Endothelial cell of umbilical vein (primary cell): ENCODE data around the gene AEBP1. TPM values are rescaled to one million over a fixed set of nuclear protein-coding genes. Genes with fewer than 3 reads are reported as not detected.

ENCODE experiments used
- BruUV-seq: library from RNA; stranded (reverse); fragments of 400-500 nt; replicated peaks from 2 replicates; lab custom pipeline; 2021; lab: Mats Ljungman, UMichigan
- CTCF ChIA-PET: fragments of 300-600, 350-600 bp; sonication (Branson Sonifier 250); formaldehyde crosslinking; loops from one replicate; lab custom pipeline; 2021; ENCODE audit warnings: antibody characterized with exemption, inconsistent platforms; lab: Charles Lee
- POLR2A ChIA-PET: fragments of 300-600, 350-600 bp; sonication (Branson Sonifier 250); formaldehyde crosslinking; loops from one replicate; lab custom pipeline; 2021; ENCODE audit warnings: antibody characterized with exemption, inconsistent platforms; lab: Charles Lee
- DNase-seq: peaks from one replicate; pipeline ENCODE4 v3.0.0-alpha.2; 2011; ENCODE audit warnings: low read depth, low spot score
- FAIRE-seq: peaks from 2 replicates; lab custom pipeline; 2011; peaks lifted over from hg19 to GRCh38; lab: Jason Lieb, UNC
- H2AFZ ChIP-seq: 2 replicates; pipeline ENCODE4 v1.6.0; 2012; ENCODE audit warnings: low read depth, low read length, control low read depth, inconsistent platforms
- H3K27ac ChIP-seq: 2 replicates; pipeline ENCODE4 v1.5.1; 2011; ENCODE audit warnings: low read depth, mild to moderate bottlenecking, control low read depth, low read length, moderate library complexity; ENCODE audit not compliant: insufficient read depth
- H3K27me3 ChIP-seq, 2 experiments: 2 replicates each; pipeline versions ENCODE4 v1.6.0 to v1.6.1; 2011; ENCODE audit warnings: low read length in 2 of 2, mixed read lengths in 1 of 2; ENCODE audit not compliant: control insufficient read depth in 2 of 2, insufficient read depth in 2 of 2
- H3K36me3 ChIP-seq, 2 experiments: 2 replicates in 1 of 2; 3 replicates in 1 of 2; pipeline ENCODE4 v1.5.1; 2011; ENCODE audit warnings: low read length in 2 of 2, mild to moderate bottlenecking in 1 of 2, moderate library complexity in 1 of 2; ENCODE audit not compliant: control insufficient read depth in 2 of 2, insufficient read depth in 2 of 2; ENCODE audit errors: extremely low read depth in 1 of 2
- H3K4me1 ChIP-seq: 3 replicates; pipeline ENCODE4 v1.5.1; 2011; ENCODE audit warnings: mild to moderate bottlenecking, low read length; ENCODE audit not compliant: control insufficient read depth, insufficient read depth; ENCODE audit errors: extremely low read depth
- H3K4me2 ChIP-seq: 2 replicates; pipeline ENCODE4 v1.6.1; 2011; ENCODE audit warnings: low read length, control low read depth, mixed read lengths; ENCODE audit not compliant: insufficient read depth
- H3K4me3 ChIP-seq, 3 experiments: fragments of 200-600 bp in 1 of 3; sonication (generic), shearing (Covaris generic) in 1 of 3; replicated peaks in 1 of 3; 2 replicates each; pipeline ENCODE4 v1.5.1; 2011 to 2016; ENCODE audit warnings: control low read depth in 3 of 3, low read length in 3 of 3, mild to moderate bottlenecking in 2 of 3, inconsistent platforms in 1 of 3, low read depth in 1 of 3, moderate library complexity in 1 of 3; ENCODE audit not compliant: insufficient read depth in 1 of 3
- H3K79me2 ChIP-seq: 2 replicates; pipeline ENCODE4 v1.6.0; 2012; ENCODE audit warnings: low read length, inconsistent platforms; ENCODE audit not compliant: control insufficient read depth, insufficient read depth
- H3K9ac ChIP-seq: replicated peaks from 2 replicates; pipeline ENCODE3; 2011; ENCODE audit warnings: low read length, control low read depth; ENCODE audit not compliant: insufficient read depth; ENCODE audit errors: extremely low read depth
- H3K9me1 ChIP-seq: replicated peaks from 3 replicates; pipeline ENCODE4 v1.6.0; 2011; ENCODE audit warnings: mild to moderate bottlenecking, low read length; ENCODE audit not compliant: control insufficient read depth, insufficient read depth; ENCODE audit errors: extremely low read depth
- H3K9me3 ChIP-seq: replicated peaks from 2 replicates; pipeline ENCODE4 v1.5.1; 2012; ENCODE audit warnings: low read length, inconsistent platforms; ENCODE audit not compliant: control insufficient read depth, insufficient read depth
- H4K20me1 ChIP-seq: replicated peaks from 2 replicates; pipeline ENCODE3; 2011; ENCODE audit warnings: mild to moderate bottlenecking, low read length; ENCODE audit not compliant: control insufficient read depth, insufficient read depth; ENCODE audit errors: extremely low read depth
- EZH2 ChIP-seq: IDR thresholded peaks from 2 replicates; pipeline ENCODE4 v1.6.1; 2012; ENCODE audit warnings: borderline replicate concordance, low read depth, mild to moderate bottlenecking, moderate library complexity, low read length, inconsistent platforms; ENCODE audit not compliant: severe bottlenecking
- FOS ChIP-seq: IDR thresholded peaks from 2 replicates; pipeline ENCODE4 v1.6.1; 2011; ENCODE audit warnings: mild to moderate bottlenecking, low read length, moderate library complexity, borderline replicate concordance; ENCODE audit not compliant: insufficient read depth
- GATA2 ChIP-seq: IDR thresholded peaks from 2 replicates; pipeline ENCODE4 v1.7.0; 2011; ENCODE audit warnings: low read depth, mild to moderate bottlenecking, moderate library complexity, mixed read lengths, low read length; ENCODE audit not compliant: insufficient read length, insufficient read depth
- JUN ChIP-seq: IDR thresholded peaks from 2 replicates; pipeline ENCODE4 v1.6.1; 2011; ENCODE audit warnings: borderline replicate concordance, low read depth; ENCODE audit not compliant: insufficient read length, insufficient read depth
- MYC ChIP-seq: IDR thresholded peaks from one replicate; pipeline ENCODE4 v1.6.1; 2011; ENCODE audit warnings: mild to moderate bottlenecking, low read depth, low read length
- POLR2A ChIP-seq: IDR thresholded peaks from 2 replicates; pipeline ENCODE4 v1.6.1; 2012; ENCODE audit warnings: low read depth, mild to moderate bottlenecking, control low read depth, low read length
- POLR2AphosphoS5 ChIP-seq: IDR thresholded peaks from 2 replicates; pipeline ENCODE4 v1.6.1; 2012; ENCODE audit warnings: low read depth, mild to moderate bottlenecking, control low read depth, low read length, moderate library complexity; ENCODE audit not compliant: insufficient read depth
- dilution Hi-C: fragments of 300-500 bp; cut with MboI; formaldehyde crosslinking; loops from one replicate; pipeline ENCODE4 v1.15.0; 2019; ENCODE audit warnings: low sequenced_read_pairs; ENCODE audit not compliant: extremely low pct_ligation_motif_present
- intact Hi-C: fragments of 100-400 bp; cut with micrococcal nuclease; formaldehyde crosslinking; loops from one replicate; pipeline ENCODE4 v1.10.0; 2022
- polyA plus RNA-seq, 4 experiments: library from polyadenylated mRNA; depleted of rRNA in 3 of 4; stranded (reverse) in 3 of 4; unstranded in 1 of 4; fragments of >200 nt; gene quantifications; 2 replicates each; pipeline versions ENCODE4 v1.2.1 to v1.2.3, GENCODE V29; 2011 to 2012; ENCODE audit warnings: missing spikeins in 1 of 4
- total RNA-seq: library from RNA; stranded (reverse); gene quantifications from 2 replicates; pipeline ENCODE4 v1.2.3, GENCODE V29; 2021
- TF ChIP-seq, protein P1 (sequence below), 2 donors: IDR thresholded peaks; 1 replicate in 1 of 2; 2 replicates in 1 of 2; pipeline ENCODE4 v1.5.1; 2011; ENCODE audit warnings: low read length in 2 of 2, mild to moderate bottlenecking in 2 of 2, moderate library complexity in 2 of 2, control low read depth in 1 of 2, inconsistent platforms in 1 of 2, low read depth in 1 of 2; ENCODE audit not compliant: insufficient read depth in 1 of 2; ENCODE audit errors: extremely low read depth in 1 of 2
- TF ChIP-seq, protein P2 (sequence below): IDR thresholded peaks from 2 replicates; pipeline ENCODE4 v1.6.1; 2011; ENCODE audit not compliant: insufficient read depth, insufficient read length

AEBP1 gene
- total and polyA plus RNA-seq, 2 donors (not counting 3 experiments of a cell fraction or from before 2014, with no cell fraction given) = 20.6 to 48.0 TPM

DNA sequence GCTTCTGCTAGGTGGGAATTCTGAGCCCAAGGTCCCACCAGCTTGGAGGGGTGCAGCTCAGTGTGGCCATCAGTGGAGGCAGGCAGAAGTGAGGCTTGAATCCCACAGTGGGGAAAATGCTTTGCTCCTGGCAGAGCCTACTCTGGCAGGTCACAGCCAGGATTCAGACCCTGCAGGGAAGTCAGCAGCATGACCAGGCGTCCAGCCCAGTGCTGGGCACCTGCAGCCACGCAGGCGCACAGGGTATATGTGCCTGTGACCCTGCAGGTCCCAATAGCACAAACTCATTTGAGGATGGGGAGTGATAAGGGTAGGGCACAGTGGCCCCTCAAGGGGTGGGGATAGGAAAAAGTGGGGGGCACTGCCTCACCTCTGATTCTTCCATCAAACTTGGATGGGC lies 8.4 kb upstream of the AEBP1 start:
- CTCF ChIA-PET = no interaction called here
- intact Hi-C loops = no loop called here

More for the DNA sequence above, 8.4 kb upstream of the AEBP1 start:
- Histone ChIP-seq H3K9ac (no peak overlapping the region), H3K27ac (no peak overlapping the region), H3K79me2 (no peaks in the 10 kb centered on the region), H3K4me1 (no peaks in the 10 kb centered on the region), H2AFZ (no peak overlapping the region), H3K4me2 (no peak overlapping the region), H3K36me3 (no peaks in the 10 kb centered on the region), H4K20me1 (no peaks in the 10 kb centered on the region), H3K4me3 (no peak overlapping the region), H3K27me3 (no peaks in the 10 kb centered on the region), H3K9me3 (no peaks in the 10 kb centered on the region), H3K9me1 (no peaks in the 10 kb centered on the region)
- POLR2A ChIA-PET = no interaction called here
- FAIRE-seq (no peak), DNase-seq (no peak)
- BruUV-seq = no TSS peak
- TF ChIP-seq JUN (no peak), MYC (no peak), POLR2AphosphoS5 (no peak), FOS (no peak), POLR2A (no peak), GATA2 (no peak), EZH2 (no peak)
- TF ChIP-seq, protein P1, sequence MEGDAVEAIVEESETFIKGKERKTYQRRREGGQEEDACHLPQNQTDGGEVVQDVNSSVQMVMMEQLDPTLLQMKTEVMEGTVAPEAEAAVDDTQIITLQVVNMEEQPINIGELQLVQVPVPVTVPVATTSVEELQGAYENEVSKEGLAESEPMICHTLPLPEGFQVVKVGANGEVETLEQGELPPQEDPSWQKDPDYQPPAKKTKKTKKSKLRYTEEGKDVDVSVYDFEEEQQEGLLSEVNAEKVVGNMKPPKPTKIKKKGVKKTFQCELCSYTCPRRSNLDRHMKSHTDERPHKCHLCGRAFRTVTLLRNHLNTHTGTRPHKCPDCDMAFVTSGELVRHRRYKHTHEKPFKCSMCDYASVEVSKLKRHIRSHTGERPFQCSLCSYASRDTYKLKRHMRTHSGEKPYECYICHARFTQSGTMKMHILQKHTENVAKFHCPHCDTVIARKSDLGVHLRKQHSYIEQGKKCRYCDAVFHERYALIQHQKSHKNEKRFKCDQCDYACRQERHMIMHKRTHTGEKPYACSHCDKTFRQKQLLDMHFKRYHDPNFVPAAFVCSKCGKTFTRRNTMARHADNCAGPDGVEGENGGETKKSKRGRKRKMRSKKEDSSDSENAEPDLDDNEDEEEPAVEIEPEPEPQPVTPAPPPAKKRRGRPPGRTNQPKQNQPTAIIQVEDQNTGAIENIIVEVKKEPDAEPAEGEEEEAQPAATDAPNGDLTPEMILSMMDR (IDR thresholded peaks at IDR 0.05; ENCODE audit: extremely low read depth in 1 of 2, insufficient read depth in 1 of 2, low read depth in 1 of 2, low read length in 2 of 2) = no peak
- TF ChIP-seq, protein P2, sequence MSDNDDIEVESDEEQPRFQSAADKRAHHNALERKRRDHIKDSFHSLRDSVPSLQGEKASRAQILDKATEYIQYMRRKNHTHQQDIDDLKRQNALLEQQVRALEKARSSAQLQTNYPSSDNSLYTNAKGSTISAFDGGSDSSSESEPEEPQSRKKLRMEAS = no peak
- dilution Hi-C loops = no loop called here
